GM18517 (cell line): ENCODE data around the gene SCD5.

ENCODE experiments used
- ATAC-seq: cut with Tn5 transposase; IDR thresholded peaks from one replicate; pipeline ENCODE4 v1.9.1; 2021; ENCODE audit warnings: mild to moderate bottlenecking, moderate library complexity; ENCODE audit not compliant: unreplicated experiment

Gene SCD5

DNA sequence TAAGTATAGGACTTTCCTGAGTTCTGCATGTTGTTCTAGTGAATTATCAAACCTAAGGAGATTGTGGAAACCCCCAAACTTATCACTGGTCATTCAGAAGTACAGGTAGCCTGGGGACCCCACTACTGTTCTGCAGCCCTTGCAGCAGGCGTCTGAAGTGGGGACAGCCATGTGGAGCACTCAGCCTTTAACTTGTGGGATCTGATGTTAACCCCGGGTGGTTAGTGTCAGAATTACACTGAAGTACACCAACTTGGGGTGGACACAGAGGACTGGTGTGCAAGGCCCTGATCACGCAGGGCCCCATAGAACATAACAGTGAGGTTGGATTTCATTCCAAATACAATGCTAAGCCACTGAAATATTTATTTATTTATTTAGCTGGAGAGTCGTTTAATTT, 103.7 kb downstream of the SCD5 start:
- ATAC-seq: no peak

DNA sequence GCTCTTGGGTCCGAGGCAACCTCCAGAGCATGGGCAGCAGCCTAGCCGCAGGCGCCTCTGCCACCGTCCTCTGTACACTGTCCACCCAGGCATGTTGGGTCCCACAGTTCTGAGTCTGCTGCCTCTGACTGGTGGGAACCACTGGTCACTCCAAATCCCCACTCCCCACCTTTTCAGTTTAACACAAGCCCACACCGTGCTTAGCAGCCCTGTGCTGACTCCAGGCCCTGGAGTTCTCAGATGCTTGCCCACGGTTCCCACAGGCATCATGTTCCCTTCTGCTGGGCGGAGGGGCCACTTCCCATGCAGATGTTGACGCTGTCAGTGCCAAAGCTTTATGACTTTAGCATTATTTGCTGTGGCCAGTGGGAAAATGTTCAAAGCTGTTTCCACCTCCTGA, 104.5 kb downstream of the SCD5 start:
- ATAC-seq: no peak

DNA sequence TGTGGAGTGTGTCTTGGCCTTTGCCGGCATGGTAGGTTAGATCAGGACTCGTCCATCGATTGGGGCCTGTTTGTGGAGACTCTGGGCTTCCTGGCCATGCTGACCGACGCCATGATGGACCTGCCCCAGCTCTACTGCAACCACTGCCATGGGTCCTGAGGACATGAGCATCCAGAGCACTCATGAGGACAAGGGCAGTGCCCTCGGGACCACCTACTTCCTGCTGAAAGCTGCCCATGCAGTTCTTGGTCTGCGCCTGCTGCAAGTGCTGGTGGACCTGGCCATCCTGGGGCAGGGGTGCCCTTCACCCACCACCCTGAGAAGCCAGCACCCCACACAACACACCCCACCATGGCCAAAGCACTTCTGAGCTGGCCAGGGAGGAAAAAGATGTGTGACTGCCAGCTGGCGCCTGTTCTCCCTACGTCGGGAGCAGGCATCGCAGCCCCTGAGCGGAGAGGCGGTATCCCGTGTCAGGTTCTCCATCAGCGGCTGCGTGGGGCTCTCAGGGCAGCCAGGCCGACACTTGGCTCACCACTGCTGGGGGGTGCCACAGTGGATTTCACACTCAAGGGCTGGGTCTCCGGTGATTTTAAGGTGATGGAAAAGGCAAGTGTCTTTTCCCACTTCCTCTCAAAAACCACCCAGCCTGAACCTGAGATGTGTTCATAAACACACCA, 106.4 kb downstream of the SCD5 start:
- no peak for ATAC-seq

DNA sequence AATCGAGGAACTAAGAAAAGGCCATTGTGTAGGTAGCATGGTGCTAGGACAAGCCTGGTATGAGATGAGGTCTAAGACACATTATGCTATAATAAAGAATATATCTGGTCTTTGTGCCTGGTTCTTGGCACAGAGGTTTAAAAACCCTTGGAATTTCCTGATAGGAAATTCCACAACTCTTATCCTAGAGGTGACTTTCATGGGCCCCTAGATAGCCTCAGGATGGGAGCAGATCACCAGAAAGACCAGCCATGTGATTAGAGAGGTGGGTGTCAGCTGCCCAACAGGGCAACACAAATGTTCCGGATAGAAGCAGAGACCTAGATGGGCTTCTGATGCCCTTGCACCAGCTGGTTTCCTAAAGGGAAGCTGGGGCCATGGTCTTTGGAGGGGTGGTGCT, 107.2 kb downstream of the SCD5 start:
- ATAC-seq: no peak

DNA sequence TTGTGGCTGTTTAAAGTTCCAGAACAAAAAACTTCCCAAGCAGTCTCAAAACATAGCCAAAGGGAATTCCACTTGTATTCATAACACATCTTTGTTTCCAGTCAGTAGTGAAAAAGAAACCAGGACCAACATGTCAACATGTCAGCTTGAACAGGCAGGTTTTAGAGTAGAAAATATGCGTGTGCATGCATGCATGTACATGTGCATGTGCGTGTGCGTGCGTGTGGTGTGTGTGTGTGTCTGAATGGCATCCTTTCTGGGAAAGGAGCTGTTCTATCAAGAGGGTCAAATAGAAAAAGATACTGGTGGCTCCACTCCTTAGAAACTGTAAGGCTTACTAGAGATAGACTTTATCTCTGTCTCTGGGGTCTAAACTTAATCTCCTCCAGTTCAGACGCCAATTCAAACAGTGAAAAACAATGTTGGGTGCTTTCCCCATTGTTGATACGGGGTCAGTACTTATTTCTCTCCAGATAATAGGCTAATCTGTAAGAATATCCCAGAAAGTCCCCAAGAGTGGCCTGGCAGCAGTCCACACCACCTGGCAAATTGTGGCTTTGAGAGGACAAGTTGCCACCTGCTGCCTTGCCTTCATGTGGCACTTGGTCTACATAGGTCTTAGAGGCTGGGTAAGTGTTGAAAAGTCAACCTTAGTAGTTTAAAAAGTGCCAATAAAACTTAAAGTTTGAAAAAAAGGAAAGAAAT, 110.4 kb downstream of the SCD5 start:
- no peak for ATAC-seq

DNA sequence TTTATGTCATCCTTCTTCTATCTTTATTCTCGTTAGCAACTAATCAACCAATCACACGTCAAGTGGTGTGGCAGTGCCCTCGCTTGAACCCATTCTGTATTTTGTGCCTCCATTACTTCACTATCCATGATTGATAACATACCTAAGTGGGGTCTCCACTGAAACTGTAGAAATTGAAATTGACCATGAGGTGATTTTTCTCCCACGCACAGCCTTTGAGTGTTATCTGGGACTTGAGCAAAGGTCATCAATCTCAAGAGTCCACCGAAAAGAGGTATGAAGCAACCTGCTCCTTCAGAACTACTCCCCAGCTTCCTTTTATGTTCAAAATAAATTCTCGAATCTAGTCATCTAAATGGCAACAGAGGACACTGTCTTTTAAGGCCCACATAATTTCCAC, 111.1 kb downstream of the SCD5 start:
- ATAC-seq: no peak

DNA sequence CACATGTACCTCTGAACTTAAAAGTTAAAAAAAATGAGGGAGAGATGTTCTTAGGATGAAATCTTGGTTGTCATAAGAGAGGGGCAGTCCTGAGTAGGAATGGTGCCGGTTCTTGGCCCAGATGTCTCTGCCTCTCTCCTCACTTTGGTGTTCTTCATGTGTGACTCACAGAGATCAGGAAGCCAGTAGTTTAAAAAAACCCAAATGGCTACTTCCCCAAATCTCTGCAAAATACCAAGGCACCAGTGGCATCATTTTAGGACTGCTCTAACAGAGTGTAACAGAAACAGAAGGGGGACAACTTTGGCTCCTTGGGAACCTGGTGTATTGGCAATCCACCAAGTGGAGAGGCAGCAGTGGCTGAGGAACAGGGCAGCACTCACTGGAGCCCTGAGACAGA, 116.8 kb downstream of the SCD5 start:
- ATAC-seq: no peak

DNA sequence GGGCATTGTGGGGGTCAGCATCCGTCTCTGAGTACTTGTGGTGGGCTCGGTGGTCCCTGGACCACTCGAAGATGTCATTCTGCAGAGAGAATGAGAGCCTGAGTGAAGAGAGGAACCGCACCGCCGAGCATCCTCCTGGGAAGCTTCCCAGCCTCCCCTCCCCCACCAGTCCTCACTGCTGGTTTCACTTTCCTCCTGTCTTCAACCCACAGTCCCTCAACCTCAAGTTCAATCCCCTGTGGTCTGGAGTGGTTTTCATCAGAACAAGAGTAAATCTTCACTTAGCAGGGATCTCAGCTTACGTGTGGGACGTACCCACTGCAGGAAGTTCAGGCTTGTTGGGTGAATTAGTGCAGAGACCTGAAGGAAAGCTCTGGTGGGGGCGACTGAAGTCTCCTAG, 117.8 kb downstream of the SCD5 start:
- no peak for ATAC-seq

DNA sequence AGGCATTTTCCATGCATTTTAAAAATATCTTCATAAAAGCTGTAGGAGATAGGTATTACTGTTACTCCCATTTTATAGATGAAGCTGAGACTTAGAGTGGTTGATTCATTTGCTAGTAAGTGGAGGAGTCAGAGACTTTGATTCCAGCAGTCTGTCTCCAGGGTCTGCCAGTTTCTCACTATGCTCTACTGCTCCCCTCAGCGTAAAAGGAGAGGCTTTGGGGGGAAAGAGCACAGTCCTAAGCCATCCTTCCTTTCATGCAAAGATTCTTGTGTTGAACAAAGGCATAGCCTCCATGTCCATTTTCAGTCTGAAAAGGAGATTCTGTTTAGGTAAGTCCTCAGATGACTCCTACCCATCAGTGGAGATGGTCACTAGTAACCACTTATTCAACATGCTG, 119.1 kb downstream of the SCD5 start:
- ATAC-seq: no peak

DNA sequence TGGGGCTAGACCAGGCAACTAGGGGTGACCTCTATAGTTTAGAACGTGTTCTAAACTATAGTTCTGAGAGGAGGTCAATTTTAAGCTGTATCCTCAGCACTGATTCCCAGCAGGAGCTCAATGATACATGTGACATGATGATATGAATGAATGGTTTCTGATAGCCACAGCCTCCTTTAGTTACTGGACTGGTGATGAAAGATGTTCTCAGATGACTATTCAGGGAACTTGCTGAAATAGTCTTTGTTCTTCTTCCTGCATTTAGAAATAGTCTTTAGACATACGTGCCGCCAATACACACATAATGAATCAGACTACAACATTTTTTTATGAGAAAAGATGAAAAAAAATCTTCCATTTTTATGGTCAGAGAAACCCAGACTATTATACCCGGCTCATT, 120.5 kb downstream of the SCD5 start:
- ATAC-seq: no peak

DNA sequence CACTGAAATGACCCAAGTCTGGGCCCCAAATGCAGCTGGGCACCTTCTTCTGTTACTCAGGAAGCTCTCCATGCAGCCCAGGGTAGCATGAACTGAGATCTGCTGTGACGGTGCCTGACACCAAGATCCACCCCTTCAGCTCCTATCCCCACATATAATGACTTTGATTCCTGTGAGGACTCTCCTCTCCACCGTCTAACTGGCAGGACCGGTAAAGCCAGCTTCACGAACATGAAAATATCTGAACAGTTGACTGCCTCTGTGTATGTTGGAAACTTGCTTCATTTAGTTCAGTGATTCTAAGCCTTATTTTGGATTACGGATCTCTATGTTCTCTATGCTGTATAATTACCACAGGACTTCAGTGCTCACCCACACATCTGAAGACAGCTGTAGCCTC, 121.3 kb downstream of the SCD5 start:
- ATAC-seq: no peak

DNA sequence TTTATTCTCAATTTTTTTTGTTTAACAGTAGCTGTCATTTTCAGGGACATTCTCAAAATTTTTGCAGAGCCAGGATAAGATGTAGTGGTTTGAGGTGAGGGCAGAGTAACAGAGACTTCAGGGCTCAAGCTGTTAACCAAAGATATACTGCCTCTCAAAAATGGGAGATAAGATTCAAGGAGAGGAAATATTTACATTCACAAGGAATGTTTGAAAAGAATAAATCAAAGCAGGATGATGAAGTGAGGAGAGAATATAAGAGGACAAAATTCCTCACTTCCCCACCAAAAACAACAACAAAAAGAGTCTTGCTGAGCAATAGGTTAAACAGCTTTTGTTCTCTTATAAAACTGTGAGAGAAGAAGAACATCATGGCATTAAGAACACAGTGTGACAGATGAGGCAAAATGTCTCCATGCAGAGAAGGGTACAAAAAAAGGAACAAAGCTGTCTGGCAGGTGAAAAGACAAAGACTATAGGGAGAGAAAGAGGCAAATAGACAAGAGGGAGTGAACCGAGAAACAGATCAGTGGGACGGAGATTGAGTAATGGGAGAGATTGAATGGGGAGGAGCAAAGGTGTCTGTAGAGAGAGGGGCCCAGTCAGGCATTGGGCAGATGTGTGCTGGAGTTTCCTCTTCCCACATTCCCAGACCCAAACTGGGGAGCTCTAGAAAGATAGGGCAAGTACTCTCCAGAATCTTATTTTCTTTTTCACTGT, 130.7 kb downstream of the SCD5 start:
- ATAC-seq: no peak

DNA sequence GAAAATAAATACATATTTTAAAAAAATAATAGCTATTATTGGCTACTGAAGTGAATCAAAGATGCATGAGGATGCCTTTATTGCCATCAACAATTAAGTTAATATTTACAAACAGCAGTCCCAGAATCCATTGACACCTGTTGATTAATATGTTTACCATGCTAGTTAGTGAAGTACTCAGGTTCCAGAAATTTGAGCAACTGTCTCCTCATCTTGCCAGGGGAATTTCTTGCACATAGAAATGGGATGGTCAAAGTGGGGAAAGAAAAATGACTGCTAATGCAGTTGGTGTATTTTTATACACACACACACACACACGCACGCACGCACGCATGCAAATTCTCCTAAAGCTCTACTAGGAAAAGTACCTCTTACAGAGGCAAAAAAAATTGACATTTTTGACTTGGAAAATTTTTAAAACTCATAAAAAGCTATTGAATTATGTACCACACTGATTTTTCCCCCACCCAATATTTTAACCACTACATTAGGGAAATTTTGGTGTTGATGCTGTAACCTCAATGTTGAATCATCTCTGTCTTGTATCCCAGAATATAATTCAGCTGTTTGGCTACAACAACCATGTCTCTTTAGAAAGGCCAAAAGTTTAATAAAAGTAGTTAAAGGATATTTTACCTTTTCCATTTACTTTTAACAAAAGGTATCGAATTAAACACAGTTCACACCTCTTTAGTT, 131.5 kb downstream of the SCD5 start:
- no peak for ATAC-seq

DNA sequence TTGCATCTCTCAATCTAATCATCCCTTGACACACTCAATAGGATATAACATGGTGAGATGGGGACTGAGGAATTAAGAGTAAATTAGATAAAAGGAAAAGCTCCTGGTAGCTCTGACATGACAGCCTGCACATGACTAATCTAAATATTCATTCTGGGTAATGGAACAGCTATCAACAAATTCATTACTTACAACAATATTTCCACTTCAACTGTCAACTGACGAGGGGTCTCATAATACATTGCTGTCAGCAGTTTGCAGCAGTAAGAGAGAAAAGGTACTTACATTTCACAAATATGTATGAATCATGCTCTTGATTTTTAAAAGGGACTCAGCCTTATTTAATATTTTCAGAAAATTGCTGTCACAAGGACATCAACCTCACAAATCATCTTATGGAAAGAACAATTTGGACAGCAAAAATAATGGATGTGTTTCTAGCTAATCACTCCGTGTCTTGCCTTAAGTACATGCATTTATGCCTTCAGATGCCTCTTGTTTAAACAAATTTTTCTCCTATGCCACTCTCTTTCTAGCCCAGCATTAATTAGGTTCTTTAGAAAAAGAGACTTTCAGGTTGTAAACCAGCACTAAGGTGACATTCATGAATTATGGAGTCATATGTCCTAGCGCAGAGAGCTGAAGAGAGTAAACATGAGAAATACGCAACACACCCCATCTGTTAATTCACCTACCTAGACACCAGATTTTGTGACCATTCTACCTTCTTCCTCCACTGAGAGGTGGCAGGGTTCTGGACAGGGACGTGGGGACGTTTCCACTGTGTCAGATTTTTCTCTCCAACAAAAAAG, 137.2 kb downstream of the SCD5 start:
- no peak for ATAC-seq

DNA sequence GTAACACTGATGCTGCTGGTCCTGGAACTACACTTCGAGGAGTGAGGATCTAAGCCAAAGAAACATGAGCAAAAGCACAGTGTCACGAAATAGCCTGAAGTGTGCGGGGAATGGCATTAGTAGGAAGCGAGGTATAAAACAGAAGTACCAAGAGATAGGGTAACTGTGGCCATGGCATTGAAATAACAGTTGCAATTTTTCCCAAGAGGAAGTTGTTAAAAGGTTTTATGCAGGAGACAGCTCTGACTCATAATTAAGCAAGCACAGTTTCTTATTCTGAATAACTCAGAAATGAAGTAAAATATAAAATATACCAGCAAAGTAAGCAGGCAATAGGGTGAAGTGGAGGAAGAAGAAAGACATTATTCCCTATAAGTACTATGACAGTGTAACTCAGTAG, 146.5 kb downstream of the SCD5 start:
- no peak for ATAC-seq

DNA sequence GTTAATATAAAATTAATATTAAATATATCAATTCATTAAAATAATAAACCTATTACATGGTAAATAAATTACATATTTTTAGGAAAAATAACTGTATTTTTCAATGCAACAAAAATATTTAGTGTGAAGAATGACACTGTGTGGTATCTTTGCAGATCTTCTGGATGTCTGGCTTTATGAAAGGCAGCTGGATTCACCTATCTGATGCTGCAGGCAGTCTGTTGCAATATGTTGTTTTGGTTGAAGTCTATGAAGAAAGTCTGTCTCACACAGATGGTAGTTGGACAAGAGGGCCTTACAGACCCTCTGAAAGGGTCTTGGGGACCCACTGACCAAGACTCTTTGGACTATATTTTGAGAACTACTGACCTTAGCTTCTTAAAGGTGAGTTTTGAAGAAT, 147.7 kb downstream of the SCD5 start:
- no peak for ATAC-seq

DNA sequence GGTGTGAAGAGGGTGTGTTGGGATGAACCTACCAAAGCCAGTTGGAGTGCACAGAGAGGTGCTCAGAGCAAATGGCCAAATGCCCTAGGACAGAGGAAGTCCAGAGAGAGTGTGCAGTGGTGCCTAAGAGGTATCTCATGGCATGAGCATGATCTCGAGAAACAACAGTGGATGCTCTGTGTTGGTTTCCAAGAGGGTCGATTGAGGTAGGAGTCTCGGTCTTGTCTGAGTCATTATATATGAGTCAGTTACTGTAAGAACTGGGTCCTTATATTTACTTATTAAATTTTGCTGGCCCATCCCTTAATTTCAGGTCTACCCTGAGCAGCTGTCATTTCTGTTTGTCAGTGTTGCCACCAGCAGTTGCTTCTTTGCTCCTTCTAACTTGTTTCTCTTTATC, 150.2 kb downstream of the SCD5 start:
- ATAC-seq: no peak

DNA sequence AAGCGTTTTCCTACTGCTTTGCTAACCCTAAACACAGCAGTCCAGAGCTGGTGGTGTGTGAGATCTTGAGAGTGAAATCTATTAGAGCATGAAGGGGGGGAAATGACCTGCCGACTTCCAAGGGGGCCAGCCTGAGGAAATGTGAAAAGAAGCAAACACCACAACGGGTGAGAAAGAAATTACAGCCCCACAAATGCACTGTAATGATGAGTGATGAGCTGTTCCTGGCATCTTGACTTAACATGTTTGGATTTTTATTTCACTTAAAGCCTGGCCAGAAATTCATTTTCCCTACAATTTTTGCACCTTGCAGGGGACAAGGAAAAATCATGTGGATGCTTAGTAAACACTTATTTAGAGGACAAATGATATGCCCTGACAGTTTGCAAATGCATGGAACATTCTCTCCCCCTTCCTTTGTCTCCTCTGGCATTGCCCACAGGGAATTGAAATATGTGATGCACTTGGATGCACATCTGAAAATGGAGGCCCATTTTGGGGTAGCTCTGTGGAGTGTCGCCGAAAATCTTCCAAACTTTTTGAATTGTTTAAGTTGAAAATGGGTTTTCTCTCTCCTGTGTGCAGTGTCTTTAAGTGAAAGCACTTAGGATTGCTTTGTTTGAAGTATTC, 152.5 kb downstream of the SCD5 start:
- no peak for ATAC-seq

DNA sequence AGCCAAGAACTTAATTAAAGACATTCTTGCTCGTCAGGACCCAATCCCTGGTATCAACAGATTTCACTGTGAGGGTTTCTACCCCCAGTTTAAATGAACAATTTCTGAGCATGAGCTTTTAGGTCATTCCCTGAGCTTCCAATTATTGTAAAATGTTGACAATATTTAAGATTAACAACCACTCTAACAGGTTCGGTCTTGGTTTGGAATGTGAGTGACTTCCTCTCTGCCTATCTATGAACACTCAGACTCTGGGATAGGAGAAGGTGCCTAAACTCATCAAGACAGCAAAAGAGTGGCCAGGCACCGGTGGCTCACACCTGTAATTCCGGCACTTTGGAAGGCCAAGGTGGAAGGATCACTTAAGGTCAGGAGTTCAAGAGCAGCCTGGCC, 153.9 kb downstream of the SCD5 start:
- no peak for ATAC-seq

DNA sequence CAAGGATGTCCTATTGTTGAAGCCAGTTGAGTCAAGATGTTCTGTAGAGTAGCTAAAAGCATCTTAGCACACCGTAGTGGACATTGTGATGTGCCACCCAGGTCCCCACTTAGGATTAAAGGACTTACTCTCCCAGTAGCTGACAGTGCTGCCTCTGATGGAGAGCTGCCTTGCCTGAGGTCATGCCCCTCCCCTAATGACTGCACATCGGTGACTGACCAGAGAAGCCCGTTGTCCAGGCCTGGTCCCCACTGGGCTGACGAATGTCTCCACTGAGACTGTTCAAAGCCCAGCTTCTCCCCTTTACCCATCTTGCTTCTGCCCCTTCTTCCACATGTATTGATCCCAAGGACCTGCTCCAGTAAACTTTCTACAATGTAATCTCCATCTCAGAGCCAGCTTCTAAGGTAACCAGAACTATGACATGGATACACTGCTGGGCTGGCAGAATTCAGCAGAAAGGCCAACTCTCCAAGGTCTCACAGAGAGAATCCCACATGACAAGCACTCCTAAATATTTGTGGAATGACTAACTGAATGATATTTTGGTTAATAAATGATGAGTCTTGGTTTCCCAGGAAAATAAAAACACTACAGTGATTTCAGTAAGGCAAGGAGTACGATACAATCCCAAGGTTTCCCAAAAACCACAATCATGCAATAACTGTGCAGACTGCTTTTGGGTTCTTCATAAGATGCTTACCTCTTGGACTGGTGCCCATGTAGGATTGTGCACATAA, 154.4 kb downstream of the SCD5 start:
- no peak for ATAC-seq
